ENCODE data around the gene SLC25A23.

SLC25A23 gene

GRCh38 chr19:6460099-6460884 lies 700 bp upstream of the SLC25A23 start:
- TF ChIP-seq FOXP2 (optimal IDR thresholded peaks at IDR 0.05; ENCODE audit: borderline replicate concordance, extremely low read depth, extremely low read length, insufficient read depth), result peak; percentile 8
- TF ChIP-seq, protein P1, sequence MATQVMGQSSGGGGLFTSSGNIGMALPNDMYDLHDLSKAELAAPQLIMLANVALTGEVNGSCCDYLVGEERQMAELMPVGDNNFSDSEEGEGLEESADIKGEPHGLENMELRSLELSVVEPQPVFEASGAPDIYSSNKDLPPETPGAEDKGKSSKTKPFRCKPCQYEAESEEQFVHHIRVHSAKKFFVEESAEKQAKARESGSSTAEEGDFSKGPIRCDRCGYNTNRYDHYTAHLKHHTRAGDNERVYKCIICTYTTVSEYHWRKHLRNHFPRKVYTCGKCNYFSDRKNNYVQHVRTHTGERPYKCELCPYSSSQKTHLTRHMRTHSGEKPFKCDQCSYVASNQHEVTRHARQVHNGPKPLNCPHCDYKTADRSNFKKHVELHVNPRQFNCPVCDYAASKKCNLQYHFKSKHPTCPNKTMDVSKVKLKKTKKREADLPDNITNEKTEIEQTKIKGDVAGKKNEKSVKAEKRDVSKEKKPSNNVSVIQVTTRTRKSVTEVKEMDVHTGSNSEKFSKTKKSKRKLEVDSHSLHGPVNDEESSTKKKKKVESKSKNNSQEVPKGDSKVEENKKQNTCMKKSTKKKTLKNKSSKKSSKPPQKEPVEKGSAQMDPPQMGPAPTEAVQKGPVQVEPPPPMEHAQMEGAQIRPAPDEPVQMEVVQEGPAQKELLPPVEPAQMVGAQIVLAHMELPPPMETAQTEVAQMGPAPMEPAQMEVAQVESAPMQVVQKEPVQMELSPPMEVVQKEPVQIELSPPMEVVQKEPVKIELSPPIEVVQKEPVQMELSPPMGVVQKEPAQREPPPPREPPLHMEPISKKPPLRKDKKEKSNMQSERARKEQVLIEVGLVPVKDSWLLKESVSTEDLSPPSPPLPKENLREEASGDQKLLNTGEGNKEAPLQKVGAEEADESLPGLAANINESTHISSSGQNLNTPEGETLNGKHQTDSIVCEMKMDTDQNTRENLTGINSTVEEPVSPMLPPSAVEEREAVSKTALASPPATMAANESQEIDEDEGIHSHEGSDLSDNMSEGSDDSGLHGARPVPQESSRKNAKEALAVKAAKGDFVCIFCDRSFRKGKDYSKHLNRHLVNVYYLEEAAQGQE (IDR thresholded peaks at IDR 0.05; ENCODE audit: insufficient read depth in 1 of 2, low read depth in 2 of 2, low read length in 2 of 2), result no peak
- TF ChIP-seq TAF1 (IDR thresholded peaks at IDR 0.05; ENCODE audit: borderline replicate concordance, insufficient read depth, low read length), result no peak
- 0 out of 2 replicates have a peak, but pooled peaks have one; percentile 32 for TF ChIP-seq POLR2AphosphoS5 (IDR thresholded peaks at IDR 0.05; ENCODE audit: low read depth, low read length)
- no peak; the same call in 1 of the 2 replicates for TF ChIP-seq SIN3A (IDR thresholded peaks at IDR 0.05; ENCODE audit: borderline replicate concordance, insufficient read depth, low read length)

DNA sequence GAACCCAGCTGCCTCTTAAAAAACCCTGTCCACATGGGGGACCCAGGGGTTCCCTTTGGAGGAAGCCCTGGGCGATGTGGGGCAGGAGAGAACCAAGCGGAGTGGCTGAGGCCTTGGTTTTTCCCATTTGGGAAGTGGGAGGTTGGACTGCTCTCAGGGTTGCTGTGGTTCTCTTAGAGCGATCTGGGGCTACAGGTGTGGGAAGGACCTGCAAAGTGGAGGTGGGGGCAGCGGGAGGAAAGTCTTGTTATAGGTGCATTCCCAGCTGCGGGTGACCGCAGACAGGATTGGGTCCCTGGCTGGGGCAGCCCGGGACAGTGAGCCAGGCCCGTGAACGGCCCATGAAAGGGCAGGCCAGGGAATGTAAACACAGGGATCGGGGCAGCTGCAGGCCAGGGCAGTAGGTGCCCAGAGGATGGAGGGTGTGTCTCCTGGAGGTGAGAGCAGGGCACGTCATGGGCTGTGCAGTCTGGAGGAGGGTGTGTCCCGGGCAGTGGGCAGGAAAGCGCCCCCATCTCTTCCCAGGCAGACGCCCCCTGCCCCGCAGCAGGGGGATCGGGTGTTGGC lies 814 bp downstream of the SLC25A23 start:
- TF ChIP-seq FOXP2 (optimal IDR thresholded peaks at IDR 0.05; ENCODE audit: borderline replicate concordance, extremely low read depth, extremely low read length, insufficient read depth), result no peak
- TF ChIP-seq TAF1 (IDR thresholded peaks at IDR 0.05; ENCODE audit: borderline replicate concordance, insufficient read depth, low read length), result no peak
- no peak for TF ChIP-seq SIN3A (IDR thresholded peaks at IDR 0.05; ENCODE audit: borderline replicate concordance, insufficient read depth, low read length)
- no peak for TF ChIP-seq POLR2AphosphoS5 (IDR thresholded peaks at IDR 0.05; ENCODE audit: low read depth, low read length)
- TF ChIP-seq, protein P1 (IDR thresholded peaks at IDR 0.05; ENCODE audit: insufficient read depth in 1 of 2, low read depth in 2 of 2, low read length in 2 of 2), result no peak

DNA sequence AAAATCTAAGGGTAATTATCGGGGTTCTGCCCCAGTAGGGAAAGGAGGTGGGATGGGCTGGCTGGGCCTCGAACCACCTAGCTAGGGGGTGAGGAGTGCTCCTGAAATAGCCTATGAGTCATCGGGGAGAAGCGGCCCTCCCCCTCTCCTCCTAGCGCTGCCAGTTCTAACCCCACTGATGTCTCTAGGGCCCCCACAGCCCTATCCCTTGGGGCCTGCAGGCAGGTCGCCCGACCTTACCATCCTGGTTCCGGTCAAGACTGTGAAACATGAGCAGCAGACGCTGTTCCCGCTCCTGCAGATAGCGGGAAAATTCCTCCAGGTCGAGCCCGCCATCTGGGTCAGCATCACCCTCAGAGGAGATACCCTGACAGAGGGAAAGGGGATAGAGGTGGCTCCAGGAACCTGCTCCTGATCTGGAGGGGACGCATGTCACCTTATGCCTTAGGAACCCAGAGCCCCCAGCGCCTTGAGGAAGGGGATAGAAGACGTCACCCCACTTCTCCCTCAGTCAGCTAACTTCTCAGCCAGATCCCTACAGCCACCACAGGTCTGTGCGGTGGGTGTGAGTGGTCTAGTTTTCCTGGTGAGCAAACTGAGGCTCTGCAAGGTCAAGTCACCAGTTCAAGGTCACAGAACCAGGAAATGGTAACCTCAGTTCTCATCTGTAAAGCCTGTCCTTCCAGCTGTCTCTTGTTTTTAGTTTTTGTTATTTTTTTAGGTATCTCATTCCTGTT lies 1.5 kb downstream of the SLC25A23 start:
- TF ChIP-seq POLR2AphosphoS5 (IDR thresholded peaks at IDR 0.05; ENCODE audit: low read depth, low read length), result no peak

- TF ChIP-seq, protein P1 (IDR thresholded peaks at IDR 0.05; ENCODE audit: insufficient read depth in 1 of 2, low read depth in 2 of 2, low read length in 2 of 2), result no peak
- no peak for TF ChIP-seq POLR2AphosphoS5 (IDR thresholded peaks at IDR 0.05; ENCODE audit: low read depth, low read length)
- no peak for TF ChIP-seq SIN3A (IDR thresholded peaks at IDR 0.05; ENCODE audit: borderline replicate concordance, insufficient read depth, low read length)
- no peak for TF ChIP-seq TAF1 (IDR thresholded peaks at IDR 0.05; ENCODE audit: borderline replicate concordance, insufficient read depth, low read length)
- no peak for TF ChIP-seq FOXP2 (optimal IDR thresholded peaks at IDR 0.05; ENCODE audit: borderline replicate concordance, extremely low read depth, extremely low read length, insufficient read depth)
These were observed 3.7 kb downstream of the SLC25A23 start for GRCh38 chr19:6455924-6456323.

DNA sequence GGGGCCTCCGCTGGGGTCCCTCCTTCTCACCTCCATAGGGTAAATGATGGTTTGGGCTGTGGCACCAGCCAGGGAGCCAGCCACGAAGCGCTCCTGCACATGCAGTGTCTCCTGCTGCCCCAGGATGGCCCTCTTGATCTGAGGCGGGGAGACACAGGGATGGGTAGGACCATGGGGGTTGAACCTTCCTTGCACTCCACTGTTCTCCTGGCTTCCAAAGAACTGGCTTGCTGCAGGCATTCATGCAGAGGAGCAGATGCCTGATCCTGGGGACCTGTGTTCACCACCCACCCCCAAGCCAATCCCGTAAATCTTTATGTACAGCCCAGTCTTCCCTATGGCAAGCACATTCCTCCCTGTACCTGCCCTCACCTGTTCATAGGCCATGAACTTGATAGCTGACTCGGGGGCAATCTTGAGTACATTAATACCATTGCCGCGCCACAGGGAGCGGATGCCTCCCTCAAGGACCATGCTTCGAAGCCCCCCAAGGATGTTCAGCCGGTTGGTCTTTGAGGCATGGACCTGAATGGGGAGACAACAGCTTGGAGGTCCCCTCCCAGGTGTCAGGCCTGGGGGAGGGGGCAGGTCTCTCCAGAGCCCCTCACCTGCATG lies 5.5 kb downstream of the SLC25A23 start:
- TF ChIP-seq FOXP2 (optimal IDR thresholded peaks at IDR 0.05; ENCODE audit: borderline replicate concordance, extremely low read depth, extremely low read length, insufficient read depth) (no peak), POLR2AphosphoS5 (IDR thresholded peaks at IDR 0.05; ENCODE audit: low read depth, low read length) (no peak), SIN3A (IDR thresholded peaks at IDR 0.05; ENCODE audit: borderline replicate concordance, insufficient read depth, low read length) (no peak), TAF1 (IDR thresholded peaks at IDR 0.05; ENCODE audit: borderline replicate concordance, insufficient read depth, low read length) (no peak)
- TF ChIP-seq, protein P1 (IDR thresholded peaks at IDR 0.05; ENCODE audit: insufficient read depth in 1 of 2, low read depth in 2 of 2, low read length in 2 of 2), result no peak

All from PFSK-1 (cell line).